CD4-positive, alpha-beta T cell (primary cell): Measurements from ENCODE around the gene PPP1R17. TPM values are rescaled to one million over a fixed set of nuclear protein-coding genes. Genes with fewer than 3 reads are reported as not detected.

Source experiments
- ATAC-seq: fragments of 200-7000 bp; cut with Tn5 transposase; one replicate; pipeline ENCODE4 v1.10.0; 2022; ENCODE audit warnings: mild to moderate bottlenecking; ENCODE audit not compliant: poor library complexity
- CTCF ChIA-PET: fragments of 350-600 bp; sonication (Branson Sonifier 250); formaldehyde crosslinking; loops from one replicate; lab custom pipeline; 2021; ENCODE audit warnings: antibody characterized with exemption, inconsistent platforms; lab: Charles Lee
- POLR2A ChIA-PET: fragments of 350-600 bp; sonication (Branson Sonifier 250); formaldehyde crosslinking; loops from one replicate; lab custom pipeline; 2021; ENCODE audit warnings: antibody characterized with exemption, inconsistent platforms; lab: Charles Lee
- DNase-seq, 14 experiments: peaks; one replicate each; pipeline ENCODE4 v3.0.0-alpha.2; 2013 to 2020; ENCODE audit warnings: mixed read lengths in 2 of 14
- H3K27ac ChIP-seq, 2 donors: one replicate each; pipeline versions ENCODE4 v1.5.1 to v1.7.0; 2013; ENCODE audit warnings: low read length in 2 of 2, low read depth in 1 of 2, mild to moderate bottlenecking in 1 of 2
- H3K27me3 ChIP-seq, 2 experiments: 1 replicate in 1 of 2; 2 replicates in 1 of 2; pipeline versions ENCODE4 v1.6.1 to v1.7.0; 2013; ENCODE audit warnings: low read length in 2 of 2, control low read depth in 1 of 2, mild to moderate bottlenecking in 1 of 2, moderate library complexity in 1 of 2; ENCODE audit not compliant: insufficient read depth in 2 of 2, control insufficient read depth in 1 of 2
- H3K36me3 ChIP-seq: one replicate; pipeline ENCODE4 v1.6.1; 2013; ENCODE audit warnings: low read length, control low read depth; ENCODE audit not compliant: insufficient read depth
- H3K4me1 ChIP-seq: one replicate; pipeline ENCODE4 v1.6.1; 2013; ENCODE audit warnings: low read length, control low read depth; ENCODE audit not compliant: insufficient read depth
- H3K4me3 ChIP-seq: one replicate; pipeline ENCODE4 v1.5.1; 2013; ENCODE audit warnings: mild to moderate bottlenecking, low read length, moderate library complexity
- H3K9me3 ChIP-seq, 2 experiments: 1 replicate in 1 of 2; 2 replicates in 1 of 2; pipeline versions ENCODE4 v1.6.1 to v1.7.0; 2013; ENCODE audit warnings: low read length in 2 of 2, mild to moderate bottlenecking in 2 of 2, control low read depth in 1 of 2, moderate library complexity in 1 of 2; ENCODE audit not compliant: control insufficient read depth in 1 of 2, insufficient read depth in 1 of 2
- H3K27ac Mint-ChIP-seq: one replicate; pipeline ENCODE4 v1.8.0; 2020; ENCODE audit warnings: mixed read lengths
- H3K27me3 Mint-ChIP-seq: one replicate; pipeline ENCODE4 v1.8.0; 2021; ENCODE audit warnings: mixed read lengths
- H3K36me3 Mint-ChIP-seq: one replicate; pipeline ENCODE4 v1.8.0; 2021; ENCODE audit warnings: low read depth, mixed read lengths
- H3K4me1 Mint-ChIP-seq: one replicate; pipeline ENCODE4 v1.8.0; 2021; ENCODE audit warnings: low read depth, mixed read lengths
- H3K4me3 Mint-ChIP-seq: one replicate; pipeline ENCODE4 v1.8.0; 2020; ENCODE audit warnings: mild to moderate bottlenecking, mixed read lengths
- H3K9me3 Mint-ChIP-seq: one replicate; pipeline ENCODE4 v1.8.0; 2020; ENCODE audit warnings: mixed read lengths
- intact Hi-C, 2 experiments: fragments of 100-400 bp; cut with DNase I in 1 of 2; cut with micrococcal nuclease in 1 of 2; formaldehyde crosslinking; loops; one replicate each; pipeline versions ENCODE4 v1.15.1 to v1.9.0; 2023 to 2025; cut with DNase I, micrococcal nuclease
- total RNA-seq, 174 experiments: library from RNA in 2 of 174; stranded (reverse) in 2 of 174; gene quantifications; one replicate each; pipeline ENCODE4 v1.2.3 and lab custom pipeline; 2021 to 2026
- TF ChIP-seq, protein P1 (sequence below): fragments of 200-600 bp; IDR thresholded peaks from one replicate; pipeline ENCODE4 v1.8.0; 2022; ENCODE audit warnings: antibody characterized with exemption, mild to moderate bottlenecking

The PPP1R17 gene
- total RNA-seq, 2 experiments from 2014 or later: not detected

DNA sequence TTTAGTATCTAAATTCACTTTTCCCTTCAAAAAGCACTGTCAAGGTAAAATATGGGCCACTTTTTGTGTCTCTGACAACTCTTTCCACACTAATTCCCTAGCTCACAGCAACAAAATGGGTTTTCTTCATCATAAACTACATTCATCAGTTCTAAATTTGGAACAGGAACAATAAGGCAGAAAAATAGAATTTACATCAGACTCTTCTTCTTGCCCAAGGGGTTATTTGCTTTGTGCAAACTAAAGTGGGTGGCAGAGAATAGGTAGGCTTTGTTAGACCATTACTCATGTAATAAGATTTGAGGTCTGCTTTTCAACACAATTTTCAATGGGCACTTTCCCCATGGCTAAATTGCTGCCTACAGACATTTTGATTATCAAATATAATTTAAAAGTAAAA is 17.6 kb upstream of the PPP1R17 start:
- CTCF ChIA-PET: no interaction called here
- intact Hi-C loops: no loop called here
- Histone ChIP-seq H3K27me3 (no peaks in the 10 kb centered on the region), H3K27ac (no peak overlapping the region), H3K9me3 (no peaks in the 10 kb centered on the region), H3K4me3 (no peak overlapping the region), H3K4me1 (no peaks in the 10 kb centered on the region), H3K36me3 (no peaks in the 10 kb centered on the region)
- TF ChIP-seq, protein P1, sequence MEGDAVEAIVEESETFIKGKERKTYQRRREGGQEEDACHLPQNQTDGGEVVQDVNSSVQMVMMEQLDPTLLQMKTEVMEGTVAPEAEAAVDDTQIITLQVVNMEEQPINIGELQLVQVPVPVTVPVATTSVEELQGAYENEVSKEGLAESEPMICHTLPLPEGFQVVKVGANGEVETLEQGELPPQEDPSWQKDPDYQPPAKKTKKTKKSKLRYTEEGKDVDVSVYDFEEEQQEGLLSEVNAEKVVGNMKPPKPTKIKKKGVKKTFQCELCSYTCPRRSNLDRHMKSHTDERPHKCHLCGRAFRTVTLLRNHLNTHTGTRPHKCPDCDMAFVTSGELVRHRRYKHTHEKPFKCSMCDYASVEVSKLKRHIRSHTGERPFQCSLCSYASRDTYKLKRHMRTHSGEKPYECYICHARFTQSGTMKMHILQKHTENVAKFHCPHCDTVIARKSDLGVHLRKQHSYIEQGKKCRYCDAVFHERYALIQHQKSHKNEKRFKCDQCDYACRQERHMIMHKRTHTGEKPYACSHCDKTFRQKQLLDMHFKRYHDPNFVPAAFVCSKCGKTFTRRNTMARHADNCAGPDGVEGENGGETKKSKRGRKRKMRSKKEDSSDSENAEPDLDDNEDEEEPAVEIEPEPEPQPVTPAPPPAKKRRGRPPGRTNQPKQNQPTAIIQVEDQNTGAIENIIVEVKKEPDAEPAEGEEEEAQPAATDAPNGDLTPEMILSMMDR: no peak
- no peak overlapping the region for H3K27ac Mint-ChIP-seq
- no peaks in the 10 kb centered on the region for H3K36me3 Mint-ChIP-seq
- DNase-seq: no peak
- POLR2A ChIA-PET: no interaction called here
- H3K9me3 Mint-ChIP-seq: no peaks in the 10 kb centered on the region
- H3K4me1 Mint-ChIP-seq: no peaks in the 10 kb centered on the region
- no peak for ATAC-seq
- no peaks in the 10 kb centered on the region for H3K27me3 Mint-ChIP-seq
- H3K4me3 Mint-ChIP-seq: no peak overlapping the region

DNA sequence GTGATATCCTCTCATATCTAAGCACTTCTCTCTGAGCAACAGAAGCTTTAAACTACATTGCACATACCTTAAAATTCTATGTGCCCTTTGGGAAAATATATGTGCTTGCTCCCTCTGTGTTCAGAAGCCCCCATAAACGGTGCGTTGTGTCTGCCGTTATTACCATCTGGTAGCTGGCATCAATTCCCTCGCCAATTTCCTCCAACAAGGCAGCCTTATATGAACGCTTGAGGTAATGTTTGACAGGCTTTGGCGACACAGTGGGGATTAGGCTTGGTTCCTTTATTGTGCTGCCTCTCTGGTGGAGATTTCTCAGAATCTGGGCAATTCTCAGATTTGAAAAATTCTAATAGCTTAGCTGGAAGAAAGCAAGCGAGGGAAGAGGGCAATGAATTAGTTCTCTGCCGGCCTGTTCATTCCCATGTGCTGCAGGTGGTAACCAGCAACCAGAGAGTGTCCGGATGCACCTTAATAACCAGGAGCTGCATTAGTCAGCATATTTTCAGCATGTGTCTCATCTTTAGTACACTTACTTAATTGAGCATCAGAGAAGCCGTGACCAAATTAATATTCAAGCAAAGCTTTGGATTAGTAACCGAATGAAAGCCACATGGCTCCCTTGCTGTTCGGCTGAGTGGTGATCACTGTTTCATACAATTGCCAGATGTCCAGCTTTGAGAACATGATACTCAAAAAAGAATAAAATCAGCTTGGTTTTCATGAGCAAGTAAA is 7.3 kb upstream of the PPP1R17 start:
- ChIA-PET CTCF (no interaction called here), POLR2A (no interaction called here)
- TF ChIP-seq, protein P1: no peak
- no peaks in the 10 kb centered on the region for H3K9me3 Mint-ChIP-seq
- no peak overlapping the region for H3K27ac Mint-ChIP-seq
- Histone ChIP-seq H3K4me1 (no peaks in the 10 kb centered on the region), H3K4me3 (no peak overlapping the region), H3K9me3 (peaks cover 0 to 3% of the 10 kb centered on the region in 2 experiments), H3K27ac (no peak overlapping the region), H3K27me3 (no peaks in the 10 kb centered on the region), H3K36me3 (no peaks in the 10 kb centered on the region)
- no peaks in the 10 kb centered on the region for H3K4me1 Mint-ChIP-seq
- no peak overlapping the region for H3K4me3 Mint-ChIP-seq
- no peaks in the 10 kb centered on the region for H3K27me3 Mint-ChIP-seq
- no peak for ATAC-seq
- intact Hi-C loops: no loop called here
- DNase-seq: no peak
- H3K36me3 Mint-ChIP-seq: no peaks in the 10 kb centered on the region

DNA sequence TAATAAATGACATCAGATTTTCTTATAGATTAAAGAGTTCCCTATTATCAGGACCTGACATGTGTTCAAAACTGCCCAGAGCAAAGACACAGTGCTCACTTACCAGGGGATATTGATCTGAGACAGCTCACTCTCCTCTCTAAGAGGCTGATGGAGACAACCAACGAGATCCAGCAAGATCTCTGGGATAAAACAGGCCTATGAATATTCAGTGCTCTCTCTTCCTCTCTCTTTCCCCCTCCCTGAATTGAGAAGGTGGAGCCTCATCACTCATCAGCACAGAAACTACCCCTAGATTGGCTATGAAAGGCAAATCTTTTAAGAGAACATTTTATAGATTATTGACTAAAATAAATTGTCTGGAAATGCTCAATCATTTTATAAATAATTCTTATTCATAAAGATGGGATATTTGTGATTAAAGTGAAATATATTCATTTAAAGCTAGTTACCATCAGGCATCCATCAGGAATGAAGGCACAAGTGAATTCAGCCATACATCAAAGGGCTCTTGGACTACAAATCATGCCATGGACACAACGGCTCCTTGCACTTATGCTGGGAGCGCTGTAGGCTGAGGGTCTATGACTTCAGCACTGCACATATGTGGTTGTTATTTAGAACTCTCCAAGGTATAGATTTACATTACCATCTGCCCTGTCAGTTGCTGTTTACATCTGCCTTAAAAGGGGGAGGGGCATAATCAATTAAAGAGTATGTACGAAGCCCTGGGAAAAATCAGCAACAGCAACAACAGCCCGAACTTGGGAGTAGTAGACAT is 3.4 kb upstream of the PPP1R17 start:
- TF ChIP-seq, protein P1: no peak
- no peaks in the 10 kb centered on the region for H3K9me3 Mint-ChIP-seq
- no peak overlapping the region for H3K4me3 Mint-ChIP-seq
- Histone ChIP-seq H3K4me1 (no peaks in the 10 kb centered on the region), H3K9me3 (peaks cover 0 to 5% of the 10 kb centered on the region in 2 experiments), H3K27ac (no peak overlapping the region), H3K27me3 (no peaks in the 10 kb centered on the region), H3K4me3 (no peak overlapping the region), H3K36me3 (no peaks in the 10 kb centered on the region)
- ATAC-seq: no peak
- no peak overlapping the region for H3K27ac Mint-ChIP-seq
- H3K36me3 Mint-ChIP-seq: no peaks in the 10 kb centered on the region
- ChIA-PET CTCF (no interaction called here), POLR2A (no interaction called here)
- DNase-seq: no peak
- H3K4me1 Mint-ChIP-seq: no peaks in the 10 kb centered on the region
- intact Hi-C loops: no loop called here
- H3K27me3 Mint-ChIP-seq: no peaks in the 10 kb centered on the region
